Transverse colon (tissue), 3 donors: ENCODE measurements around the gene CEPT1.

Source experiments
- POLR2A ChIP-seq: fragments of 450-650 bp; IDR thresholded peaks from one replicate; pipeline ENCODE4 v1.6.1; 2016; ENCODE audit warnings: antibody characterized with exemption, mild to moderate bottlenecking, moderate library complexity
- POLR2AphosphoS5 ChIP-seq, 3 donors: sonication (generic); formaldehyde crosslinking; IDR thresholded peaks; one replicate each; pipeline ENCODE4 v1.6.1; 2016; ENCODE audit warnings: antibody characterized with exemption in 3 of 3

DNA sequence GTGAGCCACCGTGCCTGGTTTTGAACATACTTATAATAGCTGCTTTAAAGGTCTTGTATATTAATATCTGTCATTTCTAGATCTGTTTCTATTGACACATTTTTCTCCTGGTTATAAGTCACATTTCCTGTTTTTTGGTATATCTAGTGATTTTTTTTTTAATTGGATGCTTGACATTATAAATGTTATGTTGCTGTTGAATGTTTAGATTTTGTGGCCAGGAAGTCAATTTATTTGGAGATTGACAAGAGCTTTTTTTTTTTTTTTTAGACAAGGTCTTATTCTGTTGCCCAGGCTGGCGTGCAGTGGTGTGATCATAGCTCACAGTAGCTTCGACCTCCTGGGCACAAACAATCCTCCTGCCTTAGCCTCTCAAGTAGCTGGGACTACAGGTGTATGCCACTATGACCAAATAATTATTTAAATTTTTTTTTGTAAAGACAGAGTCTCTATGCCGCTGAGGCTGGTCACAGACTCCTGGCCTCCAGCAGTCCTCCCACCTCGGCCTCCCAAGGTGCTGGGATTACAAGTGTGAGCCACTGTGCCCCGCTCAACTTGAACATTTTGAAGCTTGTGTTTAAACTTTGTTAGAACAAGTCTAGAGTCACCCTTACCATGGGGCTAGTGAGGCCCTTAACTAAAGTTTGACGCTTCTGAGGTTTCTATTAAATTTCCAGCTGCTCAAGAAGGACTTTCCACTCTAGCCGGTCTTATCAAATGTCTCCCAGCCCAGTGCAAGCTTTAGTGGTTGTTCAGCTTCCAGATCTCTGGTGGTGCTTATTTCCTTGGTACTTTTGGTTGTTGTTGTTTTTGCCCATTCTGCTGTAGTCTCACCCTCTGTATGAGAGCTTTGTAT, 78.9 kb downstream of the CEPT1 start:
- TF ChIP-seq POLR2A (no peak), POLR2AphosphoS5 (IDR thresholded peaks at IDR 0.05) (no peak)
